Measurements from ENCODE around the gene C3orf80. TPM values are rescaled to one million over a fixed set of nuclear protein-coding genes. Genes with fewer than 3 reads are reported as not detected.
A peak's percentile ranks its signal among the peaks of the same experiment; 100 is the strongest.
"Not testable (repeated sequence)": the region's sequence is repeated elsewhere in the genome, so short reads cannot be mapped to it uniquely, and the experiment has no call there.

C3orf80 gene
- polyA plus RNA-seq (2013, experiment 1 of 2; ENCODE audit: insufficient read length) = 0.05 TPM
- polyA plus RNA-seq (2013, experiment 2 of 2; ENCODE audit: insufficient read length) = 0.07 TPM

- peak; percentile 49 for DNase-seq
Measured at GRCh38 chr3:160225176-160226025, at the start of gene C3orf80. TSS of gene C3orf80 (plus strand) at chr3:160225422. CDS start at chr3:160225636, 214 bp downstream.

DNA sequence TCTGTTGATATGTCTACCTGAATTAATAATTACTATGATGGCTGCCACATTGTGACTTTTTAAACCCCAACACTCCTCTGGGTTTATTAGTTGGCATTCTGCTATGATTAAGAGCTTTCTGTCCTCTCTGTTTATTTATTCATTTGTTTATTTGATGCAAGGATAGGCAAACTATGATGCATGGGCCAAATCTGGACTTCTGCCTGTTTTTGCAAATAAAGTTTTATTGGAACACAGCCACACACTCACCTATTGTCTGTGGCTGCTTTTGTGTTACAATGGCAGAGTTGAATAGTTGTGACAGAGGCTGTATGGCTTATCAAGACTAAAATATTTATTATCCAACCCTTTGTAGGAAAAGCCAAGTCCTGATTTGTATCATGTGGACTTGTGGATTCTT, 48.3 kb upstream of the C3orf80 start:
- DNase-seq = no peak

- not testable (repeated sequence) for DNase-seq
Measured at GRCh38 chr3:160178661-160179060, 46.6 kb upstream of the C3orf80 start.

DNA sequence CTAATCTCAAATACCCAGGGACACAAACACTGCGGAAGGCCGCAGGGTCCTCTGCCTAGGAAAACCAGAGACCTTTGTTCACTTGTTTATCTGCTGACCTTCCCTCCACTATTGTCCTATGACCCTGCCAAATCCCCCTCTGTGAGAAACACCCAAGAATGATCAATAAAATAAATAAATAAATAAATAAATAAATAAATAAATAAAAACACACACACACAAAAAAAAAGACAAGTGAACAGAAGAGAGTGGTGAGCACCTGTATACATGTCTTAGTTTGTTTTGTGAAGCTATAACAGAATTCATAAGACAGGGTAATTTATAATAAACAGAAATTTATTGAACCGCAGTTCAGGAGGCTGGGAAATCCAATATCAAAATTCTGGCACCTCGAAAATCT, 45.8 kb upstream of the C3orf80 start:
- DNase-seq = not testable (repeated sequence)

DNA sequence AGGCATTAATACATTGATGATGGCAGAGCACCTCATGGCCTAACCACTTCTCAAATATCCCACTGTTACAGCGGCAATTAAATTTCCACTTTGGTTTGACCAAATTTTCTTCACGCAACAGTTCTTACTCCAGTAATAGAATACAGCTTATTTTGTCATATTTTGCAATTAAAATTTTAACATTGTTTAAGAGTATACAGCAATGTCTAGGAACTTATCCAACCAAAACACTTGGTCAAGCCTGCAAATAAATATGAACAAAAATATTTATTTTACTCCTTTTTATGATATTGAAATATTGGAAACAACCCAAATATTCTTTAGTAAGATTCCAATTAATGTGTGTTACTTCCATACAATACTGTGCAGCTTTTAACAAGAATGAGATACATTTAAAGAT, 45.3 kb upstream of the C3orf80 start:
- no peak for DNase-seq

DNA sequence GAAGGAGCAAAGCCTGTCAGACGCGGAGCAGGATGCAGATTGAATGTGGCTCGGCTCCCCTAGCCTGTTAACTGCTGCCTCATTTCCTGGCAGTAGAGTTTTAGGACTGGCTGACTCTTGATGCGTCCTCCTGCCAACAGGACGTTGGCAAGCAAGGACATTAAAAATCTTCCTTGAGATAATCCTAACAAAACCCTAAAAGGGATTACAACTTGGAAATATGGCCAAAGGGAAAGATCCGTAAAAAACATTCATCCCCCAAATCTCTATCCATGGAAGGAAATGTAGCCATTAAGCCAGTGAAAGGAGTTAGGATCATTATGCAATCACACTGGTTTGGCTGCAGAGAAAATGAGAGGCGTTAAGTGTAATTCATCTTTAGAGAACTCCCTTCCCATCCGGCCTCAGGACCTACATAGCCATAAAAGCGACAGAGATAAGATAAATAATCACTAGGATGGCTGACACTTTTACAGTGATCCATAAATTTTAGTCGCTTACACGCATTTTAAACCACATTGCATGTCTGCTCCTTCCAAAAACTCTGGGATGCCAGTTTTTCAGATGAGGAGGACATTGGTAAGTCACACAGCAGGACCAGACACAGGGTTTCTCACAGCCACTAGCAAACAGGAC, 44.5 kb upstream of the C3orf80 start:
- no peak for DNase-seq

DNA sequence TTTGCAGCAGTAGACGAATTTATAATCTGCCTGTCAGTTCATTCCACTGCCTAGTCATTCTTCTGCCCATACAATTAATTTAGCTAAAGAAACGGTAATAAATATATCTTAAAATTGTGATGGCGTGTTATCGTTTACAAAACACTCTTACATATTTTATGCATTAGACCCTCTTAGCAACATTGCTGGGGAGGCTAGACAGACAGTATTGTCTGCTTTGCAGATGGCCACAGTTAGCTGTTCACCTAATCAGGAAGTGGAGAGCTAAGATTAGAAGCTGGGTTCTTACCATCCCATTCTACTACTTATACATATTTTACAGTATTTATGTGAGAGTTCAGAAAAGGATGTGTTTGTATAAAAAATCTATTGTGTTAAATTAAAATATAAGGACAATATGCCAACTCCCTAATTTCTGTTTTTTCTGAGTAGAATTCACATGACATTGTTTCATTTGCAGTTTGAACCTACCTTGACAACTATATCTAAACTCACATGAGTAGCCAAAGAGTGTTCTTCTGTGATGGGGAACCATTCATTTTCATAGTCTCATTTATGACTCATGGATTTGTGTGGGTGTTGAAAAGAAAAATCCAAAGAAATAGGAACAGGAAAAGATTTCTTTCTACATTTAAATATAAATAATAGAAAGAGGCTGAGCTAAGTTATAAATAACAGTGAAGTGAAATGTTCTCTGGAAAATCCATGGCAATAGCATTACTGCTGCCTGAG, 41.7 kb upstream of the C3orf80 start:
- peak; percentile 24 for DNase-seq

DNA sequence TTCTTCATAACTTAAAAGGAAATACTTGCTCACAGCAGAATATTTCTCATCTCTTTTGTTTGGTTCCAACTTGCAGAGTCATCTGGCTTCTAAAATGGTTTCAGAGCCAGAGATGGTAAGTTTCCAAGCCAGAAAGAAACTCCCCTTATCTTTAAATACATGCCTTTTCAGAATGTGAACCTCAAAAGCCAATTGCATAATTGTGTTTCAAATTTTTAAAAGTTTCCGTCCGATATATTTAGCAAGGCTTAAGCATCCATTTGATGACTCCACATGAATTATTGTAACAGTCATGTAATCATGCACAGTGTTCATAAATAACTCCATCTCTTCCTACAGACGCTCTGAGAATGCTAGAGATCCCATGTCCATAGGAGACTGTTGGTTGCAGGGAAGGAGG, 40.6 kb upstream of the C3orf80 start:
- DNase-seq = peak; percentile 34

DNA sequence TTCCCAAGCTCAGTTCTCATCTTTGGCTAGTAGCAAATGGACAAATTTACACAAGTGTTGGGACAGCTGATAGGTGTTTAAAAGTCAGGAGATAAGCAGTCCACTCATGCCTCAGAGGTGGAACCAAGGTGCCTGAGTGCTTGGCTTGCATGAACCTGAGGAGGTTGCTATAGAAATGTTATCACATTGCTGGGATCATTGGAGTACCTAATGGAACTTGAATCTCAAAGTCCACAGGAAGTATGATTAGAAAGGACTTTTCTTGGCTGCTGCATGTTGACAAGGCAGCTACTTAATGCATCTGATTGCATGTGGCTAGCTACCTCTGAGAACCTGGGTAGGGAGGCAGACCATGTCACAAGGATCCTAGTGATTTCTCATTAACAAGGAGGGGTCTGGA, 39.5 kb upstream of the C3orf80 start:
- DNase-seq = no peak

DNA sequence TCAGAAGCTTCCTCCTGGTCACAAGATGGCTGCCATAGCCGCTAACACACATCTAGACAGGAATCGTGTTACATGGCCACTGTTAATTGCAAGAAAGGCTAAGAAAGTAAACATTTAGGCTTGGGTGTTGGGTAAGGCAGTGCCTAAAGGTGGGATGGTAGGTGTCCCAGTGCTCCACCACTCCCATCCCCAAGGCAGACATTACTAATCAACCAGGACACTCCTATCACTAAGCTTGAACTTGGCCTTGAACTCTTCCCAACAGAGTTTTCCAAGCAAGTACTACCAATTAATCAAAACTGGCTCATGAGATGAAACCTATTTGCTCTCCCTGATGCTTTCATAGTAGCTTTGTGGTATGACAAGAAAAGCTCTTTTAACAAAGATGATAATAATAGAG, 37.9 kb upstream of the C3orf80 start:
- no peak for DNase-seq

DNA sequence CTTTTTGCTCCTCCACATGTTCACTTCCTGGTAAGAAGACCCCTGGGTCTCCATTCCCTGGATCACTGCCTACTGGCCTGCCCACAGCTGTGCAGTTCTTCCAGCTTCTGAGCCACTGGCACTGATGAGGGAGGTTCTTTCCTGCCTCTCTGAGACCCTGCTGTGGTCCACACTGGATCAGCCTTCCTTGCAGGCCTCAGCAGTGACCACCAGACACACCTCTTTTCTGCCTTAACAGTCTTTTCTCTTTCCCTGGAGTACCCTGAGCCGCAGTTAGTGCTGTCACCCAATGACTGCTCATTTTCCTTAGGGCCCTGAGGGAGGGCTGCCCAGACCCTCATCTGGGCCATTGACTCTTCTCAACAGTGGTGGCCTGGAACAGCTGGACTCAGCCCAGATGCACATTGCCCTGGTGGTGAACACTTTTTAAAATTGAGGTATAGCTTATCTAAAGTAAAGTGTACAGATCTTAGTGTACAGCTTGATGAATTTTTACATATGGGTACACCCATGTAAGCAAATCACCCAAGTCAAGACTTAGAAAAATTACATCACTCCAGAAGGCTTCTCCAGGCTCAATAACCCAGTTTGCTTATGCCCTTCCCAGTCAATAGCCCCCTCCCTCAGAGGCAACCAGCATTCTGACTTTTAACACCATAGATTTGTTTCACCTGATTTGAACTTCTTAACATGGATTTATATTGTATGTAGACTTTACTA, 32.8 kb upstream of the C3orf80 start:
- no peak for DNase-seq

DNA sequence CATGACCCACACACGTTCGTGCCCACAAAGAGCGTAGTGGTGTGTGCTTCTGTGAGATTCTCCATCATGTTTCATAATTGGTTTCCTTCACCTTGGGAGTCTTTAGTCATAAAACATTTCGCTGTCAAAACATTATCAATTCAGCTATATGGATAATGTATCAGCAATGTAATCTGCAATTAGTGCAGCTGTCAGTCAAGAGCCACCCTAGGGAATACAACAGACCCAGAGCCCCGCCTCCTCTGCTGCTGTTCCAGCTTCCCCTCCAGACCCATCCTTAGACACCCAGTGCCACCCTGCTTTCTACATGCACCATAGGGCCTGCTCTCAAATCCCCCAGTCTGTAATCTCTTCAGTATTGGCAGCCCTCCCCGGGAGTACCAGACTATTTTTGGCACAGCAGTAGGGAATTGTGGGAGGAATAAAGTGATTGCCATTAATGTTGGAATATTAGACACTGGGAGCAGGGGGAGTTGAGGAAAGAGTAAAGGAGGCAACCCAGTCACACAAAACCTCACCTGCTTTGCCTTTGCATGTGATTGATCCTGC, 31.5 kb upstream of the C3orf80 start:
- no peak for DNase-seq

DNA sequence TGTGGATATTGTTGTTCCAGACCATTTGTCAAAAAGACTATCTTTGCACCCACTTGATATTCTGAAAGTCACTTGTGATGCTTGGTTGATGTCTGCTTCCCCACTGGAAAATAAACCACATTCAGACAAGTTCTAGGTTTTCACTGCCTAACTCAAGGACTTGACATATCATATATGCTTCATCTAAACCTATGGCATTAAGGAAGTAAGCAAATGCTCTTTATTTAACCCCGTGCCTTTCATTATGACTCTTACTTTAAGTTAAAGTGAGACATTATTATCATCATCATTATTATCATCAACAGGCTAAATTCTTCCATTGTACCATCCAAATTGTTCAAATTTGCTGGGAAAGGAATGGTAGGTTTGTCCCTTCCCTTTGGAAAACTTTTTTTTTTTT, 30.8 kb upstream of the C3orf80 start:
- no peak for DNase-seq

GRCh38 chr3:160195106-160195505, 30.1 kb upstream of the C3orf80 start:
- DNase-seq = no peak

- no peak for DNase-seq
Measured at GRCh38 chr3:160196511-160197104, 28.6 kb upstream of the C3orf80 start.

DNA sequence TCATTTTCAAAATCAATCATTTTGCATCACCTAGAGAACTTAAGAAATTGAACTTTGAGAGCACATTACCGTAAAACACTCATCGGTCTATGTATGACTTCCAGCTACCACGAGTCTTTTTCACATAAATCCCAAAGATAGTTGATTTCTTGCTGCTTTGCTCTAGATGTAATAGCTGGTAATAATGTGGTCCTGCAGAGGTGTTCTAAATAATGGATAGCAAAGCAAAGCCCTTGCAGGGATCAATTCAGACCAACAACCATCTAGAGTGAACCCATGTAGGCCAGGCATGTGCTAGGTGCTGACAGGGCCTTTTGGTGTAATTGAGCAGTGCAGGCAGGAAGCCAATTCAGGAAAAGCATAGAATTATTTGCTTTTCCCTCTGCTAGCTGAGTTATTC, 26.1 kb upstream of the C3orf80 start:
- DNase-seq = no peak

DNA sequence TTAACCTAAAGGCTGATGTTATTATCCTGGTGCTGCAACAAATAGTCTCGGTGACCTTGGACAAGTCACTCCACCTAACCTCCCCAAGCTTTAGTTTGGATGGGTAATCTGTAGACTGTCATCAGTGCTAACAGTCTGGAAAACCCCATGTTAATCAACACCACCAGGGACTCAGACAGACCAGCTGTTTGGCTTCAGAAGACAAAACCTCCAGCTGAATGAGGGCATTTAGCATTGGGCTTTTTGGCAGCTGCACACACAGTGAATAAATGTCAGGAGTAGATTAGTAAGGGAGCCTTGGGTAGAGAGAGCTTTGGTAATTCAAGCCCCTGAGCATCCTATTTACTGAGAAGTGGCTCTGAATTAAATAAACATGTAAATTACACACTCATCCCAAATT, 24.9 kb upstream of the C3orf80 start:
- DNase-seq = no peak

DNA sequence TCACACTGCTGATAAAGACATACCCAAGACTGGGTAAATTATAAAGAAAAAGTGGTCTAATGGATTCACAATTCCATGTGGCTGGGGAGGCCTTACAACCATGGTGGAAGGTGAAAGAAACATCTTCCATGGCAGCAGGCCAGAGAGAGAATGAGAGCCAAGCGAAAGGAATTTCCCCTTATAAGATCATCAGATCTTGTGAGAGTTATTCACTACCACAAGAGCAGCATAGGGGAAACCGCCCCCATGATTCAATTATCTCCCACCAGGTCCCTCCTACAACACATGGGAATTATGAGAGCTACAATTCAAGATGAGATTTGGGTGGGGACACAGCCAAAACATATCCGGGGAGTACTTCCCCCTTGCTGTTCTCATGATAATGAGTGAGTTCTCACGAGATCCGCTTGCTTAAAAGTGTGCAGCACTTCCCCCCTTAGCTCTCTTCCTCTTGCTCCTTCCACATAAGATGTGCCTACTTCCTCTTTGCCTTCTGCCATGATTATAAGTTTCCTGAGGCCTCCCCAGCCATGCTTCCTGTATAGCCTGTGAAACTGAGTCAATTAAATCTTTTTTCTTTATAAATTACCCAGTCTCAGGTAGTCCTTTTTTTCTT, 20.7 kb upstream of the C3orf80 start:
- DNase-seq = not testable (repeated sequence)

GRCh38 chr3:160205606-160206005, 19.6 kb upstream of the C3orf80 start:
- DNase-seq = no peak

- no peak for DNase-seq
Measured at GRCh38 chr3:160210341-160210740, 14.9 kb upstream of the C3orf80 start.

DNA sequence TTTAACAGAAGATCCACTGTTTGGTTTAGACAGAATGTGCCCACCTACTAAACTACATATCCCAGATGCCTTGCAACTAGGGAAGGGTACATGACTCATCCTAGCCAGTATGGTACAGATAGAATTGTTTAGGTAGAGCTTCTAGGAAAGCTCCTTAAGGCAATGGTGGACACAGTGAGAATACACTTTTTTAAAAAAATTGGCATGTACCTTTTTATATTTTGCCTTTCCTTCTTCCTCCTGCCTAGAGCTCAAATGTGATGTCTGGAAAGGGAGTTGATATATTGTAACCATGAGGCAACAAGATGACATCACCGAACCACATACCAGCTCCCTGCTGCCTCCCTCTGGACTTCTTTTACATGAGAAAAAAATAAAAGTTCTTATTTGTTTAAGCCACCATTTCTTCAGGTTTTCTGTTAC, 14.4 kb upstream of the C3orf80 start:
- DNase-seq = peak; percentile 47

Data from fibroblast of skin of back (primary cell).